A673 (cell line): ENCODE measurements around the gene MAG. TPM values are rescaled to one million over a fixed set of nuclear protein-coding genes. Genes with fewer than 3 reads are reported as not detected.

Source experiments
- BruUV-seq: library from RNA; stranded (reverse); fragments of 400-500 nt; replicated peaks from 2 replicates; lab custom pipeline; 2021; lab: Mats Ljungman, UMichigan
- CTCF ChIA-PET: fragments of 300-600 bp; sonication (Branson Sonifier 250); formaldehyde crosslinking; loops from one replicate; lab custom pipeline; 2022; ENCODE audit warnings: antibody characterized with exemption; lab: Charles Lee
- POLR2A ChIA-PET: fragments of 300-600 bp; sonication (Branson Sonifier 250); formaldehyde crosslinking; loops from one replicate; lab custom pipeline; 2022; ENCODE audit warnings: antibody characterized with exemption; ENCODE audit not compliant: low non-redundant PET; lab: Charles Lee
- DNase-seq: peaks from one replicate; pipeline ENCODE4 v3.0.0-alpha.2; 2015; ENCODE audit warnings: low spot score
- H3K27ac ChIP-seq: fragments of 200-600 bp; sonication (generic); 2 replicates; pipeline ENCODE4 v1.5.1; 2016; ENCODE audit warnings: mixed run types, low read depth, mild to moderate bottlenecking, mixed read lengths, antibody characterized with exemption, low read length; ENCODE audit not compliant: poor library complexity, severe bottlenecking
- H3K27me3 ChIP-seq: fragments of 200-600 bp; sonication (generic); replicated peaks from 2 replicates; pipeline ENCODE4 v1.6.1; 2017; ENCODE audit warnings: mixed run types, low read depth, mild to moderate bottlenecking, mixed read lengths, antibody characterized with exemption, low read length; ENCODE audit not compliant: insufficient read depth, poor library complexity
- H3K36me3 ChIP-seq: fragments of 200-600 bp; sonication (generic); 2 replicates; pipeline ENCODE4 v1.6.1; 2016; ENCODE audit warnings: mixed run types, mild to moderate bottlenecking, mixed read lengths, antibody characterized with exemption, low read length; ENCODE audit not compliant: insufficient read depth, poor library complexity, severe bottlenecking
- H3K4me1 ChIP-seq: fragments of 200-600 bp; sonication (generic); 2 replicates; pipeline ENCODE4 v1.6.1; 2017; ENCODE audit warnings: mixed run types, mild to moderate bottlenecking, mixed read lengths, antibody characterized with exemption, low read length; ENCODE audit not compliant: insufficient read depth, poor library complexity, severe bottlenecking
- H3K4me3 ChIP-seq: fragments of 200-600 bp; sonication (generic); 2 replicates; pipeline ENCODE4 v1.5.1; 2016; ENCODE audit warnings: low read depth, mixed run types, mild to moderate bottlenecking, mixed read lengths, low read length; ENCODE audit not compliant: poor library complexity, severe bottlenecking
- H3K9me3 ChIP-seq: fragments of 200-600 bp; sonication (generic); 2 replicates; pipeline ENCODE4 v1.6.1; 2016; ENCODE audit warnings: mixed run types, low read depth, mild to moderate bottlenecking, mixed read lengths, antibody characterized with exemption, low read length; ENCODE audit not compliant: poor library complexity, severe bottlenecking
- EZH2 ChIP-seq: fragments of 200-600 bp; sonication (generic); IDR thresholded peaks from 2 replicates; pipeline ENCODE4 v1.6.1; 2017; ENCODE audit warnings: borderline replicate concordance, low read depth, mild to moderate bottlenecking, mixed read lengths, antibody characterized with exemption, low read length; ENCODE audit not compliant: poor library complexity, severe bottlenecking
- intact Hi-C: fragments of 100-400 bp; cut with micrococcal nuclease; formaldehyde crosslinking; loops from one replicate; pipeline ENCODE4 v1.10.0; 2022; ENCODE audit not compliant: unreplicated experiment
- total RNA-seq: library from RNA; stranded (reverse); gene quantifications from 2 replicates; pipeline ENCODE4 v1.2.3, GENCODE V29; 2021
- TF ChIP-seq, protein P1 (sequence below): fragments of 300-800, 200-600 bp; sonication (generic); conservative IDR thresholded peaks from 2 replicates; pipeline ENCODE4 v1.5.1; 2017; ENCODE audit warnings: low read depth, mild to moderate bottlenecking, antibody characterized with exemption, low read length, moderate library complexity, mixed read lengths

MAG gene
- total RNA-seq, 1 experiment from 2014 or later: not detected

DNA sequence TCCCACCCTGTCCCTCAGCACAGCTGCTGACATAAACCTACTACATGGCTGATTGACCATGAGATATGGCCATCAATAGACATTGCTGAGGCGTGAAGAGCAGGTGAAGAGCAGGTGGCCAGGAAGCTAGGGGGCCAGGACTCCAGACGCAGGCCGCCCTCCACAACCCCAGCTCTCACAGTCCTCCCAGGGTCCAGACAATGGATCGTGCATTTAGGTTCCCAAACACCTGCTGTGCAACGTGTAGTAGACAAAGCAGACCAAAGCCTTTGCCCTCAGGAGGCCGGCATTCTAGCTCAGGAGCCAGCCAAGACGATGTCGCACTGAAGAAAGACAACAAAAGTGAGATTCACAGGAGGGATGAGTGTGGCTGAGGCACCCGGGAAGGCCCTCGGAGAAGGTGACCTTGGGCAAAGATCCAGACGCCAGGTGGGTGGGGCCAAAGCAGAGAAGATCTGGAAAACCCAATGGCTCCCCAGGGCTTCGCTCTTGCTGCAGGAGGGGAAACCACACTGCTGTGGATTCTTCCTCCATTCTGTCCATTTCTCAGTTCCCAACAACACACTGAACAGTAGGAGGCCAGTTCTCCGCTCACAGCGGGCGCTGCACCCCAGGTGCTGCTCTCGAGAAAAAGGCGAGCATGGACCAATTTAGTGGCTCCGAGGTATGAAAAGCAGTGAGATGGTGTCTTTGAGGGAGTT is 57.1 kb downstream of the MAG start:
- Histone ChIP-seq H3K27ac (no peak overlapping the region), H3K27me3 (peaks cover 5% of the 10 kb centered on the region), H3K36me3 (no peaks in the 10 kb centered on the region), H3K4me1 (peaks cover 6% of the 10 kb centered on the region), H3K4me3 (no peak overlapping the region), H3K9me3 (no peaks in the 10 kb centered on the region)
- POLR2A ChIA-PET: no interaction called here
- TF ChIP-seq EZH2: no peak
- TF ChIP-seq, protein P1, sequence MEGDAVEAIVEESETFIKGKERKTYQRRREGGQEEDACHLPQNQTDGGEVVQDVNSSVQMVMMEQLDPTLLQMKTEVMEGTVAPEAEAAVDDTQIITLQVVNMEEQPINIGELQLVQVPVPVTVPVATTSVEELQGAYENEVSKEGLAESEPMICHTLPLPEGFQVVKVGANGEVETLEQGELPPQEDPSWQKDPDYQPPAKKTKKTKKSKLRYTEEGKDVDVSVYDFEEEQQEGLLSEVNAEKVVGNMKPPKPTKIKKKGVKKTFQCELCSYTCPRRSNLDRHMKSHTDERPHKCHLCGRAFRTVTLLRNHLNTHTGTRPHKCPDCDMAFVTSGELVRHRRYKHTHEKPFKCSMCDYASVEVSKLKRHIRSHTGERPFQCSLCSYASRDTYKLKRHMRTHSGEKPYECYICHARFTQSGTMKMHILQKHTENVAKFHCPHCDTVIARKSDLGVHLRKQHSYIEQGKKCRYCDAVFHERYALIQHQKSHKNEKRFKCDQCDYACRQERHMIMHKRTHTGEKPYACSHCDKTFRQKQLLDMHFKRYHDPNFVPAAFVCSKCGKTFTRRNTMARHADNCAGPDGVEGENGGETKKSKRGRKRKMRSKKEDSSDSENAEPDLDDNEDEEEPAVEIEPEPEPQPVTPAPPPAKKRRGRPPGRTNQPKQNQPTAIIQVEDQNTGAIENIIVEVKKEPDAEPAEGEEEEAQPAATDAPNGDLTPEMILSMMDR: no peak
- intact Hi-C loops: no loop called here
- BruUV-seq: no TSS peak
- CTCF ChIA-PET: no interaction called here
- no peak for DNase-seq

DNA sequence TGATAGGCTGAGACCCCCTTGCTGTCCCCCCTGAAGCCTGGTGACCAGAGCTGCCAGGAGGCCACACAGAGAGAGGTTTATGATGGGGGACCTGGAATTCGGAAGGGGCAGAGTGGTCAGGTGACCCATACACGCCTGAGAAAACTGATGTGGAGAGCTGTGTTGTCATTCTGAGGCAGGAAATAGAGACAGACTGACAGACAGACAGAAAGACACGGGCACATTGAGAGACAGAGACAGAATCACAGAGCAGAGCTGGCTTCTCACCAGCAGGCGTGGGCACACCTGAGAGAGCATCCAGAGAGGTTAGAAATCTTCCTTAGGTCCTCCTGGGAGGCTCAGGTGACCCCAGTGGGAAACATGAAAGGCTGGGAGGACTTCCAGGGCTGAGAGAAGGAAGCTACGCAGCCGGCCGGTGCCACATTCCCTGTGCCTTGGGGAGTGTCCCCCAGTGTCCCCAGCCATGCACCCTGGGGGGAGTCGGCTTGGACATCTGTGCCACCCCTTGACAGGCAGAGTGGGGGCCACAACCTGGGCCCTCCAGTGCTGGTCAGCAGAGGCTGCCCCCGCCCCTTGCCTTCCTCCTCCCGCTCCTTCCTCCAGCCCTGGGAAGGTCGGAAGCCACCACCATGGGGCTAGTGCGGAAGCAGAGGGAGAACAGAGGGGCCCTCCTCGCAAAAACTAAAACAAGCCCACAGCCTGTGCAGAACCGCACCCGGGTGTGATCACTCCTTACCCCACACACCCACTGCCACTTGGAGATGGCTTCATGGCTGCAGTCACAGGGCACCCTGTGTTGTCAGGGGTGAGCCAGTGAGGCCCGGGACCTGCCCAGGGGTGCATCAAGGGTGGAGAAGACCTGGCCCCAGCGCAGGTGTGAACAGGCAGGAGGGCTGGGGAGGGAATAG is 57.9 kb downstream of the MAG start:
- intact Hi-C loops: loop anchor here (10.0 kb wide), 1 partner anchor 295 kb away; the partner anchor contains the start of genes COX6B1 and ETV2
- POLR2A ChIA-PET: no interaction called here
- no peak overlapping the region for H3K4me3 ChIP-seq
- H3K9me3 ChIP-seq: no peaks in the 10 kb centered on the region
- H3K27me3 ChIP-seq: peaks cover 5% of the 10 kb centered on the region
- BruUV-seq: no TSS peak
- CTCF ChIA-PET: no interaction called here
- no peak for DNase-seq
- no peak overlapping the region for H3K27ac ChIP-seq
- H3K36me3 ChIP-seq: no peaks in the 10 kb centered on the region
- peaks cover 6% of the 10 kb centered on the region for H3K4me1 ChIP-seq
- no peak for TF ChIP-seq EZH2
- TF ChIP-seq, protein P1: no peak

DNA sequence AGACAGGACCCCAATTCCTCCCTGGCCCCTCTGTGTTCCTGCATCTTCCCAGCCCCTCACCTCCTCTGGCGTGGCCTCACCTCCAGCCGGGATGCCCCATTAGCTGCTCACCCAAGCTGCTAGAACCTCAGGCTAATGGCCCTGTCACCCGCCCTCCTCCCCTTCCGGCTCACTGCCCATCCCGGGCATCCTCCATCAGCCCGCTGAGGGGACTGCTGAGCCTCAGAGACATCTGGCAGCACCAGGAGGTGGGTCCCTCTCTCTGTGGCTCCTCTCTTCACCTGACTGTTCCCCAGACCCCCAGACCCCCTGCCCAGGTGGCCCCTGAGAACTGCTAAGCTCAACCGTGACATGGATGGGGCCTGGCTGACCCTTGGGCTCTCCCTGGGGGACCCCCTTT is 58.6 kb downstream of the MAG start:
- Histone ChIP-seq H3K27me3 (peaks cover 5% of the 10 kb centered on the region), H3K36me3 (no peaks in the 10 kb centered on the region), H3K27ac (no peak overlapping the region), H3K9me3 (no peaks in the 10 kb centered on the region), H3K4me3 (no peak overlapping the region), H3K4me1 (peaks cover 6% of the 10 kb centered on the region)
- POLR2A ChIA-PET: no interaction called here
- CTCF ChIA-PET: no interaction called here
- no peak for TF ChIP-seq EZH2
- TF ChIP-seq, protein P1: no peak
- intact Hi-C loops: loop anchor here (10.0 kb wide), 1 partner anchor 294 kb away; the partner anchor contains the start of genes COX6B1 and ETV2
- no peak for DNase-seq
- no TSS peak for BruUV-seq
